LNCAP (cell line): ENCODE results near the gene ARHGAP5.

Source experiments
- CTCF ChIP-seq: fragments of 450-650 bp; IDR thresholded peaks from 2 replicates; pipeline ENCODE4 v1.5.1; 2017; ENCODE audit warnings: mild to moderate bottlenecking

The ARHGAP5 gene

GRCh38 chr14:32200368-32201192, 123.5 kb downstream of the ARHGAP5 start:
- TF ChIP-seq CTCF = no peak

GRCh38 chr14:32201193-32201815, 124.2 kb downstream of the ARHGAP5 start:
- TF ChIP-seq CTCF = no peak

GRCh38 chr14:32201816-32202490, 124.8 kb downstream of the ARHGAP5 start, which contains the start of gene RNU6-7:
Gene RNU6-7 (plus strand): TSS chr14:32202045.
- no peak for TF ChIP-seq CTCF

GRCh38 chr14:32202491-32202997, 125.4 kb downstream of the ARHGAP5 start:
- no peak for TF ChIP-seq CTCF

GRCh38 chr14:32202998-32203882, 126.1 kb downstream of the ARHGAP5 start, which contains the start of gene RNU6-8:
Gene RNU6-8 (minus strand): TSS chr14:32203269.
- no peak for TF ChIP-seq CTCF

- TF ChIP-seq CTCF = no peak
Observed at GRCh38 chr14:32203928-32204357, 126.8 kb downstream of the ARHGAP5 start.
